ENCODE measurements around the gene PSMD4.

- TF ChIP-seq NPAS2 (CRISPR knock-in tag; IDR thresholded peaks at IDR 0.05; ENCODE audit: borderline replicate concordance) (no peak), ATOH8 (CRISPR knock-in tag; IDR thresholded peaks at IDR 0.05; ENCODE audit: low read depth) (no peak), POLR2AphosphoS2 (conservative IDR thresholded peaks at IDR 0.05; ENCODE audit: low read length) (no peak), CTCF (IDR thresholded peaks at IDR 0.05) (no peak), MYC (IDR thresholded peaks at IDR 0.05; ENCODE audit: borderline replicate concordance, low read length) (no peak), CBX8 (IDR thresholded peaks at IDR 0.05) (no peak), EP300 (IDR thresholded peaks at IDR 0.05) (no peak), RFX5 (IDR thresholded peaks at IDR 0.05) (no peak), POLR2A (IDR thresholded peaks at IDR 0.05; ENCODE audit: low read length) (no peak), USF2 (IDR thresholded peaks at IDR 0.05) (no peak), ELK1 (IDR thresholded peaks at IDR 0.05; ENCODE audit: low read depth, low read length) (no peak), KDM1A (IDR thresholded peaks at IDR 0.05; ENCODE audit: low read depth) (no peak), HOXA7 (CRISPR knock-in tag; IDR thresholded peaks at IDR 0.05) (no peak)
Measured at GRCh38 chr1:151289080-151289935, 34.8 kb downstream of the PSMD4 start.
